Activated CD8-positive, alpha-beta T cell treated with anti-CD3 and anti-CD28 coated beads, Interleukin-2, amount 10 ng/mL, durations not matched to agents 7 days and 5 days (primary cell): Measurements from ENCODE around the gene HPN. TPM values are rescaled to one million over a fixed set of nuclear protein-coding genes. Genes with fewer than 3 reads are reported as not detected.
"Not testable (repeated sequence)": the region's sequence is repeated elsewhere in the genome, so short reads cannot be mapped to it uniquely, and the experiment has no call there.

ENCODE experiments used
- ATAC-seq: fragments of 150-1000 bp; cut with Tn5 transposase; one replicate; pipeline ENCODE4 v1.10.0; 2021; ENCODE audit warnings: moderate library complexity
- CTCF ChIA-PET: fragments of 350-600 bp; sonication (Branson Sonifier 250); formaldehyde crosslinking; loops from one replicate; lab custom pipeline; 2021; ENCODE audit warnings: antibody characterized with exemption; lab: Charles Lee
- POLR2A ChIA-PET: fragments of 350-600 bp; sonication (Branson Sonifier 250); formaldehyde crosslinking; loops from one replicate; lab custom pipeline; 2021; ENCODE audit warnings: antibody characterized with exemption; lab: Charles Lee
- DNase-seq: peaks from one replicate; pipeline ENCODE4 v3.0.0-alpha.2; 2020
- H3K27ac Mint-ChIP-seq: one replicate; pipeline ENCODE4 v1.8.0; 2021; ENCODE audit warnings: mild to moderate bottlenecking, mixed read lengths
- H3K27me3 Mint-ChIP-seq: one replicate; pipeline ENCODE4 v1.8.0; 2021; ENCODE audit warnings: low read depth, mixed read lengths
- H3K36me3 Mint-ChIP-seq: one replicate; pipeline ENCODE4 v1.8.0; 2021; ENCODE audit warnings: low read depth, mixed read lengths
- H3K4me1 Mint-ChIP-seq: one replicate; pipeline ENCODE4 v1.8.0; 2021; ENCODE audit warnings: low read depth, mixed read lengths
- H3K4me3 Mint-ChIP-seq: one replicate; pipeline ENCODE4 v1.8.0; 2021; ENCODE audit warnings: mild to moderate bottlenecking, mixed read lengths
- H3K9me3 Mint-ChIP-seq: one replicate; pipeline ENCODE4 v1.8.0; 2022; ENCODE audit warnings: mixed read lengths; ENCODE audit not compliant: insufficient read depth
- total RNA-seq, 2 experiments: library from RNA; stranded (reverse); gene quantifications; one replicate each; pipeline ENCODE4 v1.2.3, GENCODE V29; 2021

Gene HPN
- total RNA-seq, 2 experiments from 2014 or later, result not detected

DNA sequence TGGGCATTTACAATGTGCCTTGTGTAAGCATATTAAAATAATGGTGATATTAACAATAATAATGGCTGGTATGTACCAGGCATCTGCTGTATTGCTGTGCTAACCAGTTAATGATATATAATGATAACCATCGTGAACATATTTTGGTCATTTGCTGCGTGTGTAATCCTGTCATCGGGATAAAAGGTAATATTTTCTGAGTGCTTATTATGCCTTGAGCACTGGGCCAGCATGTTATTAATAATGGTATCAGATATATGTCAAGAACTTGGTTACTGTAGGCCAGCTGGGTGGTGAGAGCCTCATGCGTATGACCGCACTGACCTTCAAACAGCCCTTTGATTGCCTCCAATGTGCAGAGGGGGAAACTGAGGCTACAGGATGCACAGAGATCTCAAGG lies 51.9 kb downstream of the HPN start:
- CTCF ChIA-PET, result interaction anchor here (1.4 to 2.2 kb wide), 3 partner anchors 21 to 49 kb away, joined by 3 to 9 read pairs (median 5); no protein-coding TSS in a partner anchor

DNA sequence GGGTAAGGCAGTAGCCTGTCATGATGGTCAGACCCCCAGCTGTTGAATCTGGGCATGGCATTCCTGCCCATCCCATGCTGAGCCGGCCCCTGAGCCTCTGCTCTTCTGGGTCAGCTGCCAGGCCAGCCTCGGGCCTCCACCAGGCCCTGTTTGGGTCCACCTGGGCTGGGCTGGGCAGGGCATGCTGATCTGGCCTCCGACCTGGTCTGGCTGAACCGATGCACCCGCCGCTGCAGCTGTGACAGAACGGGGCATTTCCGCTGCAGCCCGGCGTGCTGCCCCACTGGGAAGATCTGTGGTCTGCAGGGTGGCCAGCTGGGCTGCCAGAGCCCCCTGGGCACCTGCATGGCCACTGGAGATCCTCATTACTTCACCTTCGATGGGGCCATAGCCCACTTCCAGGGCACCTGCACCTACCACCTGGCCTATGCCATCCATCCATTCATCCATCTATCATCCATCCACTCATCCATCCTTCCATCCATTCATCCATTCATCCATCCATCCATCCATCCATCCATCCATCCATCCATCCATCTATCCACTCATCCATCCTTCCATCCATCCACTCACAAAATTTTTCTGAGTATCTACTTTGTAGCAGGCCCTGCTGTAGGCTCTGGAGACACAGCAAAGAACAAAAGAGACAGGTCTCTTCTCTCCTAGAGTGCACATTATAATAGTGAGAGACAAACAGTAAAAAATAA lies 52.6 kb downstream of the HPN start:
- H3K9me3 Mint-ChIP-seq, result no peaks in the 10 kb centered on the region
- no peak overlapping the region for H3K27ac Mint-ChIP-seq
- ChIA-PET POLR2A (no interaction called here), CTCF (interaction anchor here (1.6 to 2.2 kb wide), 2 partner anchors 27 to 50 kb away, joined by 5 to 9 read pairs; no protein-coding TSS in a partner anchor)
- no peaks in the 10 kb centered on the region for H3K36me3 Mint-ChIP-seq
- H3K4me3 Mint-ChIP-seq, result no peak overlapping the region
- H3K27me3 Mint-ChIP-seq, result no peaks in the 10 kb centered on the region
- H3K4me1 Mint-ChIP-seq, result peaks cover 4% of the 10 kb centered on the region
- no peak for DNase-seq
- ATAC-seq, result no peak

More for the DNA sequence above, 51.9 kb downstream of the HPN start:
- DNase-seq (no peak), ATAC-seq (no peak)
- H3K9me3 Mint-ChIP-seq, result no peaks in the 10 kb centered on the region
- H3K4me3 Mint-ChIP-seq, result no peak overlapping the region
- H3K4me1 Mint-ChIP-seq, result peaks cover 4% of the 10 kb centered on the region
- no peaks in the 10 kb centered on the region for H3K27me3 Mint-ChIP-seq
- no peaks in the 10 kb centered on the region for H3K36me3 Mint-ChIP-seq
- no peak overlapping the region for H3K27ac Mint-ChIP-seq
- POLR2A ChIA-PET, result no interaction called here

DNA sequence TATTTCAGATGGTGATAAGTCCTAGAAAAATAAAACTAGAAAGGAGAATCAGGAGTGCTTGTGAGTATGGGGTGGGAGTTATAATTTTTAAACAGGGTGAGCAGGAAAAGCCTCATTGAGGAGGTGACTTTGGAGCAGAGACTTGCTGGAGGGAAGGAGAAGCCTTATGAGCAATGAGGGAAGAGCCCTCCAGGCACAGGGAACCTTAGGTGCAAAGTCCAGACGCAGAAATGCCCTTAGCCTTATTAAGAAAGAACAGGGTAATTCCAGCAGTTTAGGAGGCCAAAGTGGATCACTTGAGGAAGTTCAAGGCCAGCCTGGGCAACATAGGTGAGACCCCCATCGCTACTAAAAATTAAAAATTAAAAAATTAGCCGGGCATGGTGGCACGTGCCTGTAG lies 53.1 kb downstream of the HPN start:
- H3K27ac Mint-ChIP-seq, result no peak overlapping the region
- CTCF ChIA-PET, result no interaction called here
- H3K4me1 Mint-ChIP-seq, result peaks cover 4% of the 10 kb centered on the region
- ATAC-seq (no peak), DNase-seq (no peak)
- H3K27me3 Mint-ChIP-seq, result no peaks in the 10 kb centered on the region
- no peak overlapping the region for H3K4me3 Mint-ChIP-seq
- H3K9me3 Mint-ChIP-seq, result no peaks in the 10 kb centered on the region
- no peaks in the 10 kb centered on the region for H3K36me3 Mint-ChIP-seq
- POLR2A ChIA-PET, result no interaction called here

DNA sequence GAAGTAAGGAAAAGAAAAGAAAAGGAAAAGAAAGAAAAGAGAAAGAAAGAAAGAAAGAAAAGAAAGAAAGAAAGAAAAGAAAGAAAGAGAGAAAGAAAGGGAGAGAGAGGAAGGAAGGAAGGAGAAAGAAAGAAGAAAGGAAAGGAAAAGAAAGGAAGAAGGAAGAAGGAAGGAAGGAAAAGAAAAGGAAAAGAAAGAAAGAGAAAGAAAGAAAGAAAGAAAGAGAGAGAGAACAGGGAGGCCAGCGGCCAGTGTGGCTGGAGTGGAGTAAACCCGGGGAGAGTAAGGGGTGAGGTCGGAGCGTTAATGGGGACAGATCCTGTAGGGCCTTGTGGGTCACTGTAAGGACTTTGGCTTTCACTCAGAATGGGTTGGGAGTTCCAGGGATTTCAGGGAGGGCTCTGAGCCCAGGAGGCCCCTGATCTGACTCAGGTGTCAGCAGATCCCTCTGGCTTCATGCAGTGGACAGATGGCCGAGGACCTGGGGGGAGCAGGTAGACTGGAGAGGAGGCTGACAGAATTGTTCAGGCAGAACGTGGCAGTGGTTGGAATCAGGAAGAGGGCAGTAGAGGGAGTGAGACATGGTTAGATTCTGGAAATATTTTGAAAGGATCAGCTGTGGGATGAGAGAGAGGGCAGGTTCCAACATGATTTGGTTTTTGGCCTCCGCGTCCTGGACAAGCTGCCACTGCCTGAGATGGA lies 54.3 kb downstream of the HPN start:
- ChIA-PET POLR2A (no interaction called here), CTCF (interaction anchor here (0.8 kb wide), 1 partner anchor 10 kb away, joined by 3 read pairs; no protein-coding TSS in a partner anchor)
- no peak for ATAC-seq
- no peaks in the 10 kb centered on the region for H3K9me3 Mint-ChIP-seq
- no peak for DNase-seq
- no peaks in the 10 kb centered on the region for H3K27me3 Mint-ChIP-seq
- H3K4me1 Mint-ChIP-seq, result no peaks in the 10 kb centered on the region
- H3K27ac Mint-ChIP-seq, result no peak overlapping the region
- H3K36me3 Mint-ChIP-seq, result no peaks in the 10 kb centered on the region
- no peak overlapping the region for H3K4me3 Mint-ChIP-seq

DNA sequence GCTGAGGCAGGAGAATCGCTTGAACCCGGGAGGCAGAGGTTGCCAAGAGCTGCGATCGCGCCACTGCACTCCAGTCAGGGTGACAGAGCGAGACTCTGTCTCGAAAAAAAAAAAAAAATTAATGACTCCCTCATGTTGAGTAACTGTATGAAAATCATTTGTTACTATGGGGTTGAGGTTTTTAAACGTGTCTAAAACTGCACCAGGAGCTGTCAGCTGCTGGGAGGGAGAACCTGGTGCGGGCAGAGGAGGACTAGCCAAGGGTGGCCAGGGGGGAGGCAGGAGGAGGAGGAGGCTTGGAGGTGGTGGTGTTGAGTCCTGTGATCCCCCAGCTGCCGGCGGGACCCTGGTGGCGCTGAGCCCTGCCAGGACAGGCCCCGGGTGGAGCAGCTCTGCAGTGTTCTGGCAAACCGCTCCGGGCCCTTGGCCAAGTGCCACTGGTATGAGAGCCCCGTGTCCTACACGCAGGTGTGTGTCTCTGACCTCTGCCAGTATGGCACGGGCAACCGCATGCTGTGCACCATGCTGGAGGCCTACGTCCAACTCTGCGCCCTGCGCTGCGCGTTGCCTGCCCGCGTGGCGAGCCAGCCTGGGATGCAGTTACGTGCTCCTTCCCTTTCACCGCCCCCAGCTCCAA lies 57.0 kb downstream of the HPN start:
- DNase-seq, result no peak
- no peak for ATAC-seq
- ChIA-PET POLR2A (interaction anchor here (0.5 kb wide), 1 partner anchor 480 kb away, joined by 3 read pairs; no protein-coding TSS in a partner anchor), CTCF (no interaction called here)
- Mint-ChIP-seq H3K27ac (no peak overlapping the region), H3K27me3 (no peaks in the 10 kb centered on the region), H3K4me3 (no peak overlapping the region), H3K9me3 (no peaks in the 10 kb centered on the region), H3K4me1 (no peaks in the 10 kb centered on the region), H3K36me3 (no peaks in the 10 kb centered on the region)

DNA sequence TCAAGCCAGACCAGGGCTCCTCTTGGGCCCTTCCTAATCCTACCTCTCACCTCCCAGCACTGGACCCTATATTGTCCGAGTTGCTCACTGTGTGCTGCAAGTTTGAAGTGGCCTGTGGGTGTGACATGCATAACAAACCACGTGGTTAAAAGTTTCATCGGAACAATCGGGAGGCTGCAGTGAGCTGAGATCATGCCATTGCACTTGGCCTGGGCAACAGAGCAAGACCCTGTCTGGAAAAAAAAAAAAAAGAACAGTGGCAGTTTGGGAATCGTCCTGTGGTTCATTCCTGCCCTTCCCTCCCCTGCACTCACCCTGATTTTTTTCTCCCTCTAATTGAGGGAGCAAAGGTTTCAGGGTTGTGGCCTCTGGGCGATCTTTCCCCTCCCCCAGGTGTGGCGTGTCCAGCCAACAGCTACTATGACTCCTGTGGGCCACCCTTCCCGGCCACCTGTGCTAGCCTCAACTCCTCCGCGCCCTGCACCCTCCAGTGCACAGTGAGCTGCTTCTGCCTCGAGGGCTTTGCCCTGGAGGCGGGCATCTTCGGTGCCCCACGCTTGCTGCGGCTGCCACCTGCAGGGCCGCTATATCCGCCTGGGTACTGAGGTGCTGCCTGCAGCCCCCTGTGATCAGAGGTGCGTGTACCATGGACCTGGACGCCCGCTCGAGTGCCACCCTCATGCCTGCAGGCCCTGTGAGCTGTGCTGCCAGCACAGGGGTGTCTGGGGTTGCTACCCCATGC lies 57.8 kb downstream of the HPN start:
- no peak overlapping the region for H3K4me3 Mint-ChIP-seq
- no peaks in the 10 kb centered on the region for H3K4me1 Mint-ChIP-seq
- no peaks in the 10 kb centered on the region for H3K36me3 Mint-ChIP-seq
- H3K27ac Mint-ChIP-seq, result no peak overlapping the region
- DNase-seq (no peak), ATAC-seq (no peak)
- no peaks in the 10 kb centered on the region for H3K9me3 Mint-ChIP-seq
- no peaks in the 10 kb centered on the region for H3K27me3 Mint-ChIP-seq
- POLR2A ChIA-PET, result no interaction called here
- CTCF ChIA-PET, result interaction anchor here (1.5 kb wide), 1 partner anchor 33 kb away, joined by 3 read pairs; no protein-coding TSS in a partner anchor

DNA sequence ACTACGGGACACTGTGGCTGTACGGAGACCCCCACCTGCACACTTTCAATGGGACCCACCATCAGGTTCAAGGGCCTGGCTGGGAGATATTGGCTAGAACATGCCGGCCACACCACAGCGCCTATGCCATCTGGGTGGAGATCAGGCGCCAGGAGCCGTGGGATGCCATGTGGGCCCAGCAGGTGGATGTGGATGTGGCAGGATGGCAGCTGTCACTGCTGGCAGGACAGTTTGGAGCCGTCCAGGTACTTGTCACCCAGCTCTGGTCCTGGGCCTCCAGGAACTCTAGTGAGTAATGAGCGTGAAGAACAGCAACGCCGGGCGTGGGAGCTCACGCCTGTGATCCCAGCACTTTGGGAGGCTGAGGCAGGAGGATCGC lies 58.4 kb downstream of the HPN start:
- POLR2A ChIA-PET, result no interaction called here
- DNase-seq (no peak), ATAC-seq (no peak)
- Mint-ChIP-seq H3K27me3 (no peaks in the 10 kb centered on the region), H3K36me3 (no peaks in the 10 kb centered on the region), H3K4me3 (no peak overlapping the region), H3K27ac (no peak overlapping the region), H3K4me1 (no peaks in the 10 kb centered on the region), H3K9me3 (no peaks in the 10 kb centered on the region)
- CTCF ChIA-PET, result interaction anchor here (1.5 kb wide), 1 partner anchor 33 kb away, joined by 3 read pairs; no protein-coding TSS in a partner anchor

DNA sequence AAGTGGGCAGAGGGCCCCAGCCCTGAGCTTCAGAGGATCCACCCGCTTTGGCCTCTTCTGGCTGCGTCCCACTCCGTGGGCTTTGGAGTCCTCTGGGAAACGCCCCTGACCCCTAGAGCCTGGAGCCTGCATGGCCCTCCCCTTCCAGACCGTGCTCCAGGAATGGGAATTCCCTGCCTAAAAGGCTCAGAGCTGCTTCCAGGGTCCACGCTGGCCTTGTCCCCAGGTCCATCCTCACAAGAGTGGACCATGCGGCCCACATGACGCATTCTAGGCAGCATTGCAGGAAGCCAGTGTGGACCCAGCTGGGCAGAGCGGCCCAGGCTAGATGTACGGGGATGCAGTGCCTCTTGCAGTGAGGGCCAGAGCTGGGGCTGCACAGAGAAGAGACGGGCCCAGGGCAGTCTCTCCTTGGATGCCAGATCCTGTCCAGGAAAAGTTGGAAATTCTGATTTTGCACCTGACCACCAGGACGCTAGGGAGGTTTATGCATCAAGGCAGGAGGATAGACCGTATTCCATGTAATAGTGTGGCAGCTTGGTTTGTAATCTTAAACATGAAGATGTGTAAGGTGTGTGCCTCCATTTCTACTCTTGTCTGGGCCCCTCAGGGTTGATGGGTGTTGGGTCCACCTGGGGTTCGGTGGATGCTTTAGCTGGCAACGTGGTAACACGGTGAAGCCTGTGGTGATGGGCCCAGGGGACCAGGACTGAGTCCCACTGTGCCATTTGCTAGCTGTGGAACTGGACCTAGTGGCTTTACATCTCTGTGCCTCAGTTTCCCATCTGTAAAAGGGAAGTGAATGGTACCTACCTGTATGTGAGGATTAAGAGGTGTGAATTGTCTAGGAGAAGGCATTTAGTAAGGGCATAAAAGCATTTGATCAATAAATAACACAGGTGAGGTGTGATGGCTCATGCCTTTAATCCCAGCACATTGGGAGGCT lies 59.3 kb downstream of the HPN start:
- Mint-ChIP-seq H3K4me3 (no peak overlapping the region), H3K36me3 (no peaks in the 10 kb centered on the region), H3K27ac (no peak overlapping the region), H3K27me3 (no peaks in the 10 kb centered on the region), H3K4me1 (no peaks in the 10 kb centered on the region), H3K9me3 (no peaks in the 10 kb centered on the region)
- ATAC-seq (no peak), DNase-seq (no peak)
- POLR2A ChIA-PET, result no interaction called here
- CTCF ChIA-PET, result interaction anchor here (1.5 kb wide), 1 partner anchor 34 kb away, joined by 3 read pairs; no protein-coding TSS in a partner anchor

DNA sequence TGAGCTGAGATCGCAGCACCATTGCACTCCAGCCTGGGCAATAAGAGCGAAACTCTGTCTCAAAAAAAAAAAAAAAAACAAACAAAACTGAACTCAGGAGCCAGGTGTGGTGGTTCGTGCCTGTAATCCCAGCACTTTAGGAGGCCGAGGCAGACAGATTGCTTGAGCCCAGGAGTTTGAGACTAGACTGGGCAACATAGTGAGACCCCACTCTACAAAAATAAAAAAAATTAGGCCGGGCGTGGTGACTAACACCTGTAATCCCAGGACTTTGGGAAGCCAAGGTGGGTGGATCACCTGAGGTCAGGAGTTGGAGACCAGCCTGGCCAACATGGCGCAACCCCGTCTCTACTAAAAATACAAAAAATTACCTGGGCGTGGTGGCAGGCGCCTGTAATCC lies 60.4 kb downstream of the HPN start:
- CTCF ChIA-PET, H3K27ac Mint-ChIP-seq, POLR2A ChIA-PET: not testable (repeated sequence)

DNA sequence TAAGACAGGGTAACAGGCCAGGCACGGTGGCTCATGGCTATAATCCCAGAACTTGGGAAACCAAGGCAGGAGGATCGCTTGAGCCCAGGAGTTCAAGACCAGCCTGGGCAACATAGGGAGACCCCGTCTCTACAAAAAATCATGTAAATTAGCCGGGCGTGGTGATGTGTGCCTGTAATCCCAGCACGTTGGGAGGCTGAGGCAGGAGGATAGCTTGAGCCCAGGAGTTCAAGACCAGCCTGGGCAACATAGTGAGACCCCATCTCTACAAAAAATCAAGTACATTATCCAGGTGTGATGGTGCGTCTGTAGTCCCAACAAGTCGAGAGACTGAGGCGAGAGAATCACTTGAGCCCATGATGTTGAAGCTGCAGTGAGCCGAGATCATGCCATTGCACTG lies 62.1 kb downstream of the HPN start:
- H3K27me3 Mint-ChIP-seq, ATAC-seq, DNase-seq, H3K4me1 Mint-ChIP-seq, H3K36me3 Mint-ChIP-seq, H3K27ac Mint-ChIP-seq, H3K4me3 Mint-ChIP-seq, CTCF ChIA-PET, H3K9me3 Mint-ChIP-seq, POLR2A ChIA-PET: not testable (repeated sequence)

More for the DNA sequence above, 60.4 kb downstream of the HPN start:
- ATAC-seq, H3K4me1 Mint-ChIP-seq, H3K36me3 Mint-ChIP-seq, H3K4me3 Mint-ChIP-seq, H3K9me3 Mint-ChIP-seq, DNase-seq, H3K27me3 Mint-ChIP-seq: not testable (repeated sequence)

DNA sequence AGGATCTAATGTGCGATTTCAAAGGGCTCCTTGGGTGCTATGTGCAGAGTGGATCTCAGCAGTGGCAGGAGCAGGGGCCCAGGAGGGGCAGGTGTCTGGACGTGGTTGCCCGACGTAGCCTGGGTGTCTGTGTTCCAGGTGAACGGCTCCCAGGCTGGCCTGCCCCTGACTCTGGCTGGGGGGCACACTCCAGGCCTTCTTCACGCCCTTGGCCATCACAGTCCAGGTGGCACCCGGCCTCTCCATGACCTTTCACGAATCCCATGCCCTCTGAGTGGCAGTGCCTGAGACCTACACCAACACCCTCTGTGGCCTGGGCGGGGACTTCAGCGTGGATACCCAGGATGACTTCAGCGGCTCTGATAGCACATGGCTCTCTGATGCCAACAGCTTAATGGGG lies 62.8 kb downstream of the HPN start:
- peaks cover 2% of the 10 kb centered on the region for H3K4me1 Mint-ChIP-seq
- ChIA-PET POLR2A (no interaction called here), CTCF (no interaction called here)
- peaks cover 2% of the 10 kb centered on the region for H3K36me3 Mint-ChIP-seq
- no peaks in the 10 kb centered on the region for H3K27me3 Mint-ChIP-seq
- ATAC-seq (no peak), DNase-seq (no peak)
- no peak overlapping the region for H3K27ac Mint-ChIP-seq
- peaks cover 5% of the 10 kb centered on the region for H3K9me3 Mint-ChIP-seq
- no peak overlapping the region for H3K4me3 Mint-ChIP-seq
